ENCODE measurements around the gene ANLN. TPM values are rescaled to one million over a fixed set of nuclear protein-coding genes. Genes with fewer than 3 reads are reported as not detected.

ANLN gene
- total RNA-seq, 1 experiment from 2014 or later, result 130 TPM

GRCh38 chr7:36391436-36392198, 2.0 kb downstream of the ANLN start:
- POLR2A ChIA-PET, result interaction anchor here (1.4 kb wide), 1 partner anchor 25 kb away, joined by 3 read pairs; a partner anchor contains a TSS
- no TSS peak for BruUV-seq (replicated peaks)
- no peak overlapping the region for H2AFZ ChIP-seq (ENCODE audit: low read depth, low read length, poor library complexity, severe bottlenecking)

More at GRCh38 chr7:36391436-36392198, 2.0 kb downstream of the ANLN start:
- RAD21 ChIA-PET (ENCODE audit: low non-redundant PET in 1 of 2, low total read pairs in 2 of 2, uncharacterized antibody in 2 of 2, unreplicated experiment in 2 of 2), result no interaction called here
- TF ChIP-seq TCF7L2 (IDR thresholded peaks at IDR 0.05; ENCODE audit: borderline replicate concordance, extremely low read depth, insufficient read depth, insufficient read length), result no peak
- TF ChIP-seq CTCF (IDR thresholded peaks at IDR 0.05 in 2 of 3, conservative IDR thresholded peaks at IDR 0.05 in 1 of 3; ENCODE audit: borderline replicate concordance in 1 of 3, insufficient read depth in 1 of 3, low read depth in 2 of 3, low read length in 2 of 3), result no peak
- no peak for TF ChIP-seq ZFX (IDR thresholded peaks at IDR 0.05)
- no peak for TF ChIP-seq RAD21 (IDR thresholded peaks at IDR 0.05; ENCODE audit: low read depth)
- no peak for TF ChIP-seq JUND (IDR thresholded peaks at IDR 0.05)
- TF ChIP-seq ZBTB33 (IDR thresholded peaks at IDR 0.05; ENCODE audit: extremely low read depth, insufficient replicate concordance, low read length), result no peak
- no peak for TF ChIP-seq REST (IDR thresholded peaks at IDR 0.05; ENCODE audit: low read depth)
- no peak for TF ChIP-seq POLR2A (IDR thresholded peaks at IDR 0.05; ENCODE audit: borderline replicate concordance, extremely low read depth, insufficient read depth, insufficient read length)
- no peak for TF ChIP-seq EZH2phosphoT487 (IDR thresholded peaks at IDR 0.05; ENCODE audit: borderline replicate concordance)
- TF ChIP-seq FOSL1 (IDR thresholded peaks at IDR 0.05; ENCODE audit: low read depth), result no peak
- TF ChIP-seq SIN3A (IDR thresholded peaks at IDR 0.05; ENCODE audit: low read depth), result no peak
- TF ChIP-seq EZH2 (IDR thresholded peaks at IDR 0.05), result no peak
- no peak for TF ChIP-seq CEBPB (IDR thresholded peaks at IDR 0.05; ENCODE audit: low read depth)
- TF ChIP-seq SP1 (IDR thresholded peaks at IDR 0.05; ENCODE audit: low read depth), result no peak
- no peak for TF ChIP-seq SRF (IDR thresholded peaks at IDR 0.05; ENCODE audit: low read depth)
- no peak for TF ChIP-seq ATF3 (IDR thresholded peaks at IDR 0.05)
- no peak for TF ChIP-seq MAX (IDR thresholded peaks at IDR 0.05)
- no peak for TF ChIP-seq CBX3 (IDR thresholded peaks at IDR 0.05; ENCODE audit: low read depth)
- TF ChIP-seq ZNF274 (IDR thresholded peaks at IDR 0.05; ENCODE audit: low read depth, low read length), result no peak
- TF ChIP-seq EGR1 (IDR thresholded peaks at IDR 0.05; ENCODE audit: low read depth), result no peak
- intact Hi-C loops (cut with micrococcal nuclease), result no loop called here
- Histone ChIP-seq H3K9me3 (ENCODE audit: control insufficient read depth in 1 of 2, insufficient read depth in 1 of 2, low read depth in 1 of 2, low read length in 2 of 2) (no peaks in the 10 kb centered on the region), H3K9ac (ENCODE audit: low read length) (peak overlapping the region; percentile 99), H3K36me3 (ENCODE audit: control insufficient read depth in 1 of 2, insufficient read depth in 2 of 2, low read length in 2 of 2) (peaks cover under 1 to 12% of the 10 kb centered on the region in 2 experiments; a peak in 2 of 4 replicates), H3K27ac (ENCODE audit: low read depth, low read length) (no peak overlapping the region), H3K79me2 (ENCODE audit: insufficient read depth, low read length) (peaks cover 70% of the 10 kb centered on the region), H3K4me2 (ENCODE audit: low read length) (peak overlapping the region; percentile 95), H3K4me3 (replicated peaks in 1 of 2; ENCODE audit: low read depth in 1 of 2, low read length in 2 of 2) (peak overlapping the region; percentile 77 to 97), H4K20me1 (ENCODE audit: insufficient read depth) (peaks cover 17% of the 10 kb centered on the region; the same call in 1 of the 2 replicates), H3K4me1 (ENCODE audit: control insufficient read depth in 1 of 2, insufficient read depth in 2 of 2, low read length in 2 of 2) (peaks cover 50 to 85% of the 10 kb centered on the region in 2 experiments), H3K27me3 (ENCODE audit: insufficient read depth, low read length) (no peaks in the 10 kb centered on the region), H3K9me2 (ENCODE audit: insufficient read depth) (no peaks in the 10 kb centered on the region)
- ATAC-seq, result no peak
- no peak for DNase-seq (ENCODE audit: low read depth, low spot score)
- CTCF ChIA-PET, result interaction anchor here (1.2 kb wide), 1 partner anchor 25 kb away, joined by 3 read pairs; a partner anchor contains a TSS
